GM18526 (cell line): ENCODE results near the gene PARS2.

Experiments used
- POLR2A ChIP-seq: IDR thresholded peaks from 3 replicates; pipeline ENCODE4 v1.6.1; 2011; ENCODE audit not compliant: insufficient read length; ENCODE audit errors: extremely low read depth

PARS2 gene

GRCh38 chr1:54757833-54758232, 6.5 kb downstream of the PARS2 start:
- no peak for TF ChIP-seq POLR2A

DNA sequence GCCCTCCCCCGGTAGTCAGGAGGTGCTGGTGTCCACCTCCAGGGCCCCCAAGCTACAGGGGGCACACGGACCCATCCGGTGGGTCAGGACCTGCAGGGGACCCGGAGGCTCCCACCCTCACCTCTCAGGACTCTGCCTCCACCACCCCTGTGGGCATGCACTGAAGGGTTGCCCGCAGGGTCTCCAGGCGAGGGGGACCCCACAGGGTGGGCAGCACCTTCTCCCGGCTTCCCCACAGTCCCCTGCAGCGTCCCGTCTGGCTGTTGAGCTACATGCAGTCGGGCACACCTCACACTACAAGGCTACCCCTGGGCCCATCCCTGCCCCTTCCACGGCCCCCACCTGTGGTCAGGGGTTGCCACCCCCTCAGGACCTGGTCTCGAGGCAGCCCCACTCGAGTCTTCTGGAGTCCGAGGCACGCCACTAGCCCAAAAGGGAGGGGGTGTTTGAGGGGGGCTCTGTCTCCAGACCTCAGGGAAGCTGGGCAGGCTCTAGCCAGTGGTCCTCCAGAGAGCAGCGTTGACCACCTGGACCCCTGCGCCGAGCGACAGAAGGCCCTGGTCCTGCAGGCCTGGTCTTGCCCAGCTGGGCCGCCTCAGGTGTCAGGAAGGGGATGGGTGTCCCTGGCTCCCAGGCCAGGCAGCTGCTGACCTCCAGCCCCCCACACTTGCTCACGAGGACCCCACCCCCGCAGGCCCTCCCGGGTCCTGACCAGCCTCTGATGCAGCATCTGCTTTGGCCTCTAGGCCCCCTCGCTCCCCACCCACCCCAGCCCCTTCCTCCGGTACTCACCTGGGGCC, 9.6 kb downstream of the PARS2 start:
- TF ChIP-seq POLR2A: no peak

DNA sequence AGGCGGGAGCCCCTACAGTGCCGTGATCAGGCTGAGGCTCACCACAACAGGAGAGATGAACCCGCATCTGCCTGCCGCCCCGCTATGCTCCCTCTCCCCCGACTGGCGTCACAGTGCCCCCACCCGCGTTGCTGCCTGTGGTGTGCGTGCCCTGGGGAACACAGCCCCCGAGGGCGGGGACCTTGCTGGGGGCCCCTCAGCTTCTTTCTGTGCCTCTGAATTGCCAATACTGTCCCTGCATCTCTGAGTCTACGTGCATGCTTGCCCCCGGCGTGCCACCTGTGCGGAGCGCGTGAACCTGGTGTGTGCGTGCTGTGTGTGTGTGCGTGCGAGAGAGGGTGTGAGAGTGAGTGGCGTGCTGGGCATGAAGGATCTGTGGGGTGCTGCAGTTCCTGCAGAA, 10.3 kb downstream of the PARS2 start:
- TF ChIP-seq POLR2A: no peak

DNA sequence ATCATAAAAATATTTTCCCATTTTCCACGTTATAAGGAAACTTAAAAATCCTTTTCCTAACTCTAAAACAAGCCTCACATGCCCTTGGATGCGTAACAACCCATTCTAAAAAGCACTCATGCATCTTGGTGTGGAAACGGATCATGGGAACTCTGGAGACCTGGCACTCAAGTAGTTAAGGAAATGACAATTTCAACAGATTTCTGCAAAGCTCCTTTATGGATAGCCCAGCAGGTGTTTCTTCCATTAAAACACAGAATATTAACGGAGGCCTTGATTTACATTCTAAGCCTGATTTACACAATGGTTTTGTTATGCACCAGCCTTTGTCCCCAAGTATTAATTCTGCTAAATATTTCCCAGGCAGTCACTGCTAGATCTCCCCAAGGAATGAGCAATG, 12.9 kb downstream of the PARS2 start:
- no peak for TF ChIP-seq POLR2A

- TF ChIP-seq POLR2A: no peak
These were observed 13.7 kb downstream of the PARS2 start for GRCh38 chr1:54750596-54750995.

DNA sequence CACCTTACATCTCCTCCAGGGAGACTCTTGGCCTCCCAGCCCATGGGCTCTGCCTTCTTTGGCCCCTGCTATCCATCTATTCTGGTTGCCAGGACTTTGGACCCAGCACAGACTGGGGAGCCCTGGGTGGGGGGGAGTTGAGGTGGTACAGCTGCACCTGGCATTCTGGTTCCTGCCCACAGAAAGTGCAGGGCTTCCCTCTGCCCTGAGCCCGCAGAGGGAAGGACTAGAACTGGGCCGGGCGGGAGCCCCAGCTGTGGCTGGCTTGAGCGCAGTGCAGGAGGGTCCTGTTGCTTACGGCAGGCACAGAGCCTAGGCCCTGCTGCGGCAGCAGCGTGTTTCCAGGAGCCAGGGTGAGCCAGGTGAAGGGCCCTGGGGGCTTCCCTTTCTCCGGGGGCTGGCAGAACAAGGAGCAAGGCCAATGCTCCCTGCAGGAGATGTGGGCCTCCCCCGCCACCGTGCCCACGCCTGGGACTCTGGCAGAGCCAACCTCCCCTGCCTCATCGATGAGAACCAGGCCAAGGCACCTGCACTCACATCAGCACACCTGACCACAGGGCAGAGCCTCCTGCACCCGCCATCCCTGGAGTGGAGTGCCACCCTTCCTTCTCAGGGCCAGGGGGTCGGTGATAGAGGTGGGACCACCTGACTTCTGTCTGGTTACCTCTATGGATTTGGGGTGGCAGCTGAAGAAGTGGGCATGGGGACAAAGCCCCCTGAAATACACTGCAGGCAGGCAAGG, 16.1 kb downstream of the PARS2 start:
- no peak for TF ChIP-seq POLR2A

DNA sequence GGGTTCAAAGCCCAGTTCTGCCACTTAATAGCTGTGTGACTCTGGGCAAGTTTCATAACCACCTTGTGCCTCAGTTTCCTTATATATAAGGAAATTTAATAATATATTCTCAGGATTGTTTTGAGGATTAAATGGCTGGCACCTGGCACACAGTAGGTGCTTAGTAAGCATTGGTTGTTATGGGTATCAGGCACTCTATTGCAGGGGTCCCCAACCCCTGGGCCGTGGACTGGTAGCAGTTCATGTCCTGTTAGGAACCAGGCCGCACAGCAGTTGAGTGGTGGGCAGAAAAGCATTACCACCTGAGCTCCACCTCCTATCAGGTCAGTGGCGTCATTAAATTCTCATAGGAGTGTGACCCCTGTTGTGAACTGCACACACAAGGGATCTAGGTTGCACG, 18.5 kb downstream of the PARS2 start:
- no peak for TF ChIP-seq POLR2A

DNA sequence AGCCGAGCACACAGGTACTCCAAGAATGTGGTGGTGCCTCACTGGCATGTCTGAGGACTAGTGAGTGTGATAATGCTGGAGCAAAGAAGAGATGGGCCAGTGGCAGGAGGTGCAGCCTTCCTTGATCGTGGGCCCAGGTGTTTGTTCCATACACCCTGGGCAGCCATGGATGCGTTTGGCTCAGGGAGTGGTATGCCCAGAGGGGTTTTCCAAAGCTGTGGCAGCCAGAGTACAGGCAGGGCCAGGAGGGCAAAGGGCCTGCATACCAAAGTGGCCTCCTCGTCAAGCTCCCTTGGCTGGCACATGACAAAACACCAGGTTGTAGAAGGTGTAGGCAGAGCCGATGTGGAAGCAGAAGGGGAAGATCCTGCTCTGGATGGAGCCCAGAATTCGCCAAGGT, 19.0 kb downstream of the PARS2 start:
- no peak for TF ChIP-seq POLR2A

GRCh38 chr1:54744696-54745095, 19.6 kb downstream of the PARS2 start:
- no peak for TF ChIP-seq POLR2A

GRCh38 chr1:54743416-54744226, 20.7 kb downstream of the PARS2 start:
- no peak for TF ChIP-seq POLR2A

DNA sequence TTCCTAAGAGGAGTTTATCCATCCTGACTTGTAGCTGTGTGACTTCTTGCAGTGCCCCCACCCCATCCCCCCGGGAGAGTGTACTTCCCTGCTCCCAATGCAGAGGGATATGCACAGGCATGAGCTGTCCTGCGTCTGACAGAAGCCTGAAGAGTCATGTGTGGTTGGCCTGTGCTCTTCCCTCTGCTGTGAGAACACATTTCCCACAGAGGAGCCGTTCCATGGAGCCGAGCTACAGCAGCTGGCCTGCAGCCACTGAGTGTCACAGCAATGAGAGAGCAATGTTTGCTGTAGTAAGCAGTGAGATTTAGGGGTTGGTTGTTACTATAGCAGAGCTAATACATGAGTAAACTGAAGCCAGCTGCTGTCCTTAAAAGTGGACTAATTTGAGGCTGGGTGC, 22.0 kb downstream of the PARS2 start:
- no peak for TF ChIP-seq POLR2A

GRCh38 chr1:54741531-54741930, 22.8 kb downstream of the PARS2 start:
- no peak for TF ChIP-seq POLR2A

GRCh38 chr1:54738244-54738643, 26.1 kb downstream of the PARS2 start:
- no peak for TF ChIP-seq POLR2A

DNA sequence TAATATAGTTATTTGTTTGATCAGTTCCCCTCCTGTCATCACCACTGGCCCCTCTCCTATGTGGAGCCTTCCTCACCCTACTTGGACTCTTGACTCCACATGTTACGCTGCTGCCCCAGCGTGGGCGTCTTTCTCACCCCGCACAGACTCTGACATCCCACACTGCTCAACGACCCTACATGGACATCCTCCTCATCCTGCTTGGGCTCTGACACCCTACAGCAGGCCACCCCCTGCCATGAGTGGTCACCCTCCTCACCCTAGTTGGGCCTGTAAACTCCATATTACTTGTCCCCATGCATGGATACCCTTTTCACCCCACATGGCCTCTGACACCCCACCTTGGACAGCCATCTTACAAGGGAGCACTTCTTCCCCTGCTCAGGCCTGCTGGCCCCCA, 27.6 kb downstream of the PARS2 start:
- TF ChIP-seq POLR2A: no peak

- no peak for TF ChIP-seq POLR2A
These were observed 36.3 kb downstream of the PARS2 start for GRCh38 chr1:54728027-54728426.

- no peak for TF ChIP-seq POLR2A
These were observed 39.6 kb downstream of the PARS2 start for GRCh38 chr1:54724771-54725170.
